ENCODE data around the gene MUC5B.

DNA sequence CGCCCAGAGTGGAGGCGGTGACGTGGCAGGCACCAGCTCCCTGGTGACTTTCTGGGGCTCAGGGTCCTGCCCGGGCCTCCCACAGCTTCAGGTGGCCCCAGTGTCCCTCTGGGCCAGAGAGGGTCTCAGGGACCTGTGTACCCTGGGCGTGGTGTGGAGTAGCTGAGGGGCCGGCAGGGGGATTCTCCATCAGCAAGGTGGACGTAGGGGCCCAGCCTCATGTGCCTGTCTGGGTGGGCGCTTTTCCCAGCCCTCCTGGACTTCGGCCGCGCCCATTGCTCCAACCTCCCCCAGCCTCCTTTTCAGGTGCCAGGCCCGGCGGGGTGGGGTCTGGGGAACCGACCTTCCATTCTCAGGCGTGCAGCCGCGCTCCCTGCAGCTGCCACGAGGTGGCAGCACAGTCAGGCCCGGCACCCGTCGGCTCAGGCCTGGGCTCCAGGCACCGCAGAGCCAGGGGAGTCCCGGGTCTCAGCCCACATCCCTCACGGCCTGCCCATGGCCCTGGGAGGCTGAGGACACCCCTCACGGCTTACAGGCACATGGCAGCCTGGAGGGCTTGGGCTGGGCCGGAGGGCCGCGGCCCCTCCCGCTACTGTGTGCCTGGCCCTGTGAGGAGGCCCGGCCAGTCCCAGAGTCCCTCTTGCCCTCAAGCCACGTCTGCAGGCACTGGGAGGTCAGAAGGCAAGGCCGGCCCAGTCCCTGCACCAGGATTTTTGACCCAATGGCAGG lies 19.9 kb upstream of the MUC5B start:
- TF ChIP-seq, protein P1, sequence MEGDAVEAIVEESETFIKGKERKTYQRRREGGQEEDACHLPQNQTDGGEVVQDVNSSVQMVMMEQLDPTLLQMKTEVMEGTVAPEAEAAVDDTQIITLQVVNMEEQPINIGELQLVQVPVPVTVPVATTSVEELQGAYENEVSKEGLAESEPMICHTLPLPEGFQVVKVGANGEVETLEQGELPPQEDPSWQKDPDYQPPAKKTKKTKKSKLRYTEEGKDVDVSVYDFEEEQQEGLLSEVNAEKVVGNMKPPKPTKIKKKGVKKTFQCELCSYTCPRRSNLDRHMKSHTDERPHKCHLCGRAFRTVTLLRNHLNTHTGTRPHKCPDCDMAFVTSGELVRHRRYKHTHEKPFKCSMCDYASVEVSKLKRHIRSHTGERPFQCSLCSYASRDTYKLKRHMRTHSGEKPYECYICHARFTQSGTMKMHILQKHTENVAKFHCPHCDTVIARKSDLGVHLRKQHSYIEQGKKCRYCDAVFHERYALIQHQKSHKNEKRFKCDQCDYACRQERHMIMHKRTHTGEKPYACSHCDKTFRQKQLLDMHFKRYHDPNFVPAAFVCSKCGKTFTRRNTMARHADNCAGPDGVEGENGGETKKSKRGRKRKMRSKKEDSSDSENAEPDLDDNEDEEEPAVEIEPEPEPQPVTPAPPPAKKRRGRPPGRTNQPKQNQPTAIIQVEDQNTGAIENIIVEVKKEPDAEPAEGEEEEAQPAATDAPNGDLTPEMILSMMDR (IDR thresholded peaks at IDR 0.05) = peak; percentile 74 to 86 (median 78)
- no peak for TF ChIP-seq POLR2A (IDR thresholded peaks at IDR 0.05)

All from ovary (tissue), 3 donors.